Suprapubic skin (tissue), 4 donors: ENCODE results near the gene NHSL2.

ENCODE experiments used
- POLR2A ChIP-seq, 2 donors: fragments of 450-650 bp; IDR thresholded peaks; one replicate each; pipeline ENCODE4 v1.6.1; 2017; ENCODE audit warnings: antibody characterized with exemption in 2 of 2, mild to moderate bottlenecking in 2 of 2, moderate library complexity in 2 of 2
- POLR2AphosphoS5 ChIP-seq, 3 donors: sonication (generic); formaldehyde crosslinking; IDR thresholded peaks; one replicate each; pipeline ENCODE4 v1.6.1; 2017; ENCODE audit warnings: antibody characterized with exemption in 3 of 3
- TF ChIP-seq, protein P1 (sequence below), 2 donors: fragments of 200-600 bp in 1 of 2; fragments of 450-650 bp in 1 of 2; sonication (generic) in 1 of 2; IDR thresholded peaks; one replicate each; pipeline ENCODE4 v1.5.1; 2016 to 2019; ENCODE audit warnings: antibody characterized with exemption in 2 of 2, mild to moderate bottlenecking in 1 of 2, moderate library complexity in 1 of 2

DNA sequence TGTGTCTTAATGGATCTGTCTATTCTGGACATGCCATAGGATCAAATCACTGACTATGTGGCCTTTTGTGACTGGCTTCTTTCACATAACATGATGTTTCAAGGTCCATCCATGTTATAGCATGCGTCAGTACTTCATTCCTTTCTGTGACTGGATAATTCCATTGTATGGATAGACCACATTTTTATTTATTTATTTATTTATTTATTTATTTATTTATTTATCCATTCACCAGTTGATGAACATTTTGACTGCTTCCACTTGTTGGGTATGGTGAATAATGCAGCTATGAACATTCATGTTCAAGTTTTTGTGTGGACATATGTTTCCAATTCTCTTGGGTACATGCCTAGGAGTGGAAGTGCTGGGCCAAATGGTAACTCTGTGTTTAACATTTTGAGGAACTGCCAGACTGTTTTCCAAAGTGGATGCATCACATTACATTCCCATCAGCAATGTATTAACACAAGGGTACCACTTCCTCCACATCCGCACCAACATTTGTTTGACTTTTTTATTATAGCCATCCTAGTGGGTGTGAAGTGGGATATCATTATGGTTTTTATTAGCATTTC lies 207.1 kb downstream of the NHSL2 start:
- TF ChIP-seq, protein P1, sequence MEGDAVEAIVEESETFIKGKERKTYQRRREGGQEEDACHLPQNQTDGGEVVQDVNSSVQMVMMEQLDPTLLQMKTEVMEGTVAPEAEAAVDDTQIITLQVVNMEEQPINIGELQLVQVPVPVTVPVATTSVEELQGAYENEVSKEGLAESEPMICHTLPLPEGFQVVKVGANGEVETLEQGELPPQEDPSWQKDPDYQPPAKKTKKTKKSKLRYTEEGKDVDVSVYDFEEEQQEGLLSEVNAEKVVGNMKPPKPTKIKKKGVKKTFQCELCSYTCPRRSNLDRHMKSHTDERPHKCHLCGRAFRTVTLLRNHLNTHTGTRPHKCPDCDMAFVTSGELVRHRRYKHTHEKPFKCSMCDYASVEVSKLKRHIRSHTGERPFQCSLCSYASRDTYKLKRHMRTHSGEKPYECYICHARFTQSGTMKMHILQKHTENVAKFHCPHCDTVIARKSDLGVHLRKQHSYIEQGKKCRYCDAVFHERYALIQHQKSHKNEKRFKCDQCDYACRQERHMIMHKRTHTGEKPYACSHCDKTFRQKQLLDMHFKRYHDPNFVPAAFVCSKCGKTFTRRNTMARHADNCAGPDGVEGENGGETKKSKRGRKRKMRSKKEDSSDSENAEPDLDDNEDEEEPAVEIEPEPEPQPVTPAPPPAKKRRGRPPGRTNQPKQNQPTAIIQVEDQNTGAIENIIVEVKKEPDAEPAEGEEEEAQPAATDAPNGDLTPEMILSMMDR (IDR thresholded peaks at IDR 0.05) = no peak
- TF ChIP-seq POLR2AphosphoS5 (IDR thresholded peaks at IDR 0.05) (no peak), POLR2A (IDR thresholded peaks at IDR 0.05) (no peak)
